Body of pancreas (tissue), 4 donors: ENCODE measurements around the gene CCSER2.

Experiments used
- POLR2A ChIP-seq, 3 donors: fragments of 450-650 bp; IDR thresholded peaks; one replicate each; pipeline ENCODE4 v1.6.1; 2016; ENCODE audit warnings: antibody characterized with exemption in 3 of 3, mild to moderate bottlenecking in 2 of 3
- TF ChIP-seq, protein P1 (sequence below), 7 experiments: fragments of 450-650 bp in 4 of 7; fragments of 200-600 bp in 3 of 7; sonication (generic) in 3 of 7; IDR thresholded peaks; one replicate each; pipeline ENCODE4 v1.5.1; 2016 to 2019; ENCODE audit warnings: antibody characterized with exemption in 7 of 7

DNA sequence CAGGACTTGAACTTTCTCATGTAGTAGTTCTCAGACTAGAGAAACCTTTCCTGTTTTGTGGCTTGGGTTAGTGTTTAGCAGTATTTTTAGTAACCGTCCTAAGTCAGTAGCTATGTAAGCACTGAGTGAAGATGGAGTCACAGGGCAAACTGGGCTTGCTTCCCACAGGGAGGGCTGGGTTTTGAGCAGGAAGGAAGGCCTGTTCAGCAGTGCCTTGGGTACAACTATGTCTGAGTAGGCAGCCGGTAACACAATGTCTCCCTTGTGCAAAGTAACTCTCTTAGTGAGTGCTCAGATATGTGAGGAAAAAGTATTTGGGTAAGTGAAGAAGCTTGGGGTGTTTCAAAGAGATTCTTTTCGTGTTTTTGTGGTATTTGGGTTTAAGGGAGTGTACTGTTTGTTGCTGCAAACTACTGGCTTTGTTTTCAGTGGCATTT is 96.4 kb downstream of the CCSER2 start:
- peak in 2 of 3 donors; percentile 37 to 50 for TF ChIP-seq POLR2A (IDR thresholded peaks at IDR 0.05)
- TF ChIP-seq, protein P1, sequence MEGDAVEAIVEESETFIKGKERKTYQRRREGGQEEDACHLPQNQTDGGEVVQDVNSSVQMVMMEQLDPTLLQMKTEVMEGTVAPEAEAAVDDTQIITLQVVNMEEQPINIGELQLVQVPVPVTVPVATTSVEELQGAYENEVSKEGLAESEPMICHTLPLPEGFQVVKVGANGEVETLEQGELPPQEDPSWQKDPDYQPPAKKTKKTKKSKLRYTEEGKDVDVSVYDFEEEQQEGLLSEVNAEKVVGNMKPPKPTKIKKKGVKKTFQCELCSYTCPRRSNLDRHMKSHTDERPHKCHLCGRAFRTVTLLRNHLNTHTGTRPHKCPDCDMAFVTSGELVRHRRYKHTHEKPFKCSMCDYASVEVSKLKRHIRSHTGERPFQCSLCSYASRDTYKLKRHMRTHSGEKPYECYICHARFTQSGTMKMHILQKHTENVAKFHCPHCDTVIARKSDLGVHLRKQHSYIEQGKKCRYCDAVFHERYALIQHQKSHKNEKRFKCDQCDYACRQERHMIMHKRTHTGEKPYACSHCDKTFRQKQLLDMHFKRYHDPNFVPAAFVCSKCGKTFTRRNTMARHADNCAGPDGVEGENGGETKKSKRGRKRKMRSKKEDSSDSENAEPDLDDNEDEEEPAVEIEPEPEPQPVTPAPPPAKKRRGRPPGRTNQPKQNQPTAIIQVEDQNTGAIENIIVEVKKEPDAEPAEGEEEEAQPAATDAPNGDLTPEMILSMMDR (IDR thresholded peaks at IDR 0.05): no peak
